OCI-LY1 (cell line): ENCODE measurements around the gene STUM.

ENCODE experiments used
- CTCF ChIP-seq: fragments of 200-600 bp; sonication (generic), shearing (Covaris generic); IDR thresholded peaks from 2 replicates; pipeline ENCODE4 v1.5.1; 2017; ENCODE audit warnings: mild to moderate bottlenecking, antibody characterized with exemption, low read length, moderate library complexity, mixed read lengths
- EZH2 ChIP-seq: fragments of 200-600 bp; sonication (generic), shearing (Covaris generic); IDR thresholded peaks from 2 replicates; pipeline ENCODE4 v1.8.0; 2017; ENCODE audit warnings: borderline replicate concordance, mixed run types, mild to moderate bottlenecking, antibody characterized with exemption, low read length, moderate library complexity, mixed read lengths

- TF ChIP-seq EZH2 (no peak), CTCF (no peak)
Measured at GRCh38 chr1:226645279-226645976, 96.9 kb downstream of the STUM start.
